Bone marrow (tissue), 2 donors: ENCODE results near the gene DAB1.

ENCODE experiments used
- DNase-seq, 2 donors: peaks; one replicate each; lab custom pipeline; 2025; lab: John Stamatoyannopoulos, UW

Gene DAB1

DNA sequence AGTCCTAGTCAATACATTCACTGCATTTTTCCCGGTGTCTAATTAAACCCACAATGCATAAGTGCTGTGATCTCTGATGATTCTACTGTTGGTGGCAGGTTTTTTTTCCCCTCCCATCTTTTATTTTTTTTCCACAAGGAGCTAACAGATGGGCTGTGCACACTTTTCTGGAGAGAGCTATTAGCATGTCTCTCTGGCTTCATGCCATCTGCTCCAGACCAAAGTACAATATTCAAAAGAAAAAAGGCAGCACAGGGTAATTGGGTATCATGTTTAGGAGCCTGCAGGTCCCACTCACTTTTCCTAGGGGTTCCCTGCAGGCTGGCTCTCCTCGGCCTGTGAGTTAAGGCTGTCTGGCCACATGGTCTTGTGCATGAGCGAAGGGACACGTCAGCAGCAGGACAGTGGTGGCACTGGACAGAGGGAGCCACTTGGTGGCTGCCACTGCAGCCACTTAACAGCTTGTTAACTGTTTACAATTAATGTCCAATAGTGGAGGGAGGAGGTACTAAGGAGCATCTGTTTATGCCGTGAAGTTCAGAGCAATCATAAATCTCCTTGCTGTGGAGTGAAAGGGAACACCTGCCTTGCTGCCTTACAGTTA is 404.5 kb downstream of the DAB1 start:
- no peak for DNase-seq

DNA sequence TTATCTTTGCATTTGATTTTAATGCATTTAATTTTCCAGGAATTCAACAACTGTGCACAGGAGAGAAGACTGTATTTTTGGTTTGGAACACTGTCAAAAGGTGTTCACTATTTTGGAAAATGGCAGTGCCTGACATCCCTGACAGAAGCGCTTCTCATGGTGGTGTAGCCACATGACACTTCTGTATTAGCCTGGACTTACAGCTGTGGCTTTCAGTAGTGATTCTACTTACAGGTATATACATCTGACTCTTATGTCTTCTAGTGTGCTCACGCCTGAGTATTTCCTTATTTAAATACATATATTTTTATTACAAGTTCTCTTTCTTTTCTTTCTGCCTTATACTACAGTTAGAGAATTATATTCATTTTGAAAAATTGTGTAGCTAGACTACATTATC is 405.7 kb downstream of the DAB1 start:
- DNase-seq, result no peak

DNA sequence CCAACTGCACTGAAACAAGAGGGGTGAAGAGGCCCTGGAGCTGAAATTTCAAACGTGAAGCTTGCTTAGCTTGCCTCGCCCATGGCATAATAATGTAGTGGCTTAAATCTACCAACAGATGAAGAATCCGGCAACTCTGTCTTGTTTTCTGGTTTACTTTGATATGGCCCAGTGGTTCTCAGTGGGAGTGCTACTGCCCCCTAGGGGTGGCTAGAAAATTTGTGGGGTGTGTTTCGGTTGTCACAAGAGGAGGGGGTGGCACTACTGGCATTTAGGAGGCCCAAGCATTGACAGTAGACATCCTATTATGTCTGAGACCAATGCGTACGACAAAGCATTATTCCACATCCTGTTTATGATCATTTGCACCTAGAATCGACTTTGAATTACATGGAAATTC is 406.1 kb downstream of the DAB1 start:
- no peak for DNase-seq

DNA sequence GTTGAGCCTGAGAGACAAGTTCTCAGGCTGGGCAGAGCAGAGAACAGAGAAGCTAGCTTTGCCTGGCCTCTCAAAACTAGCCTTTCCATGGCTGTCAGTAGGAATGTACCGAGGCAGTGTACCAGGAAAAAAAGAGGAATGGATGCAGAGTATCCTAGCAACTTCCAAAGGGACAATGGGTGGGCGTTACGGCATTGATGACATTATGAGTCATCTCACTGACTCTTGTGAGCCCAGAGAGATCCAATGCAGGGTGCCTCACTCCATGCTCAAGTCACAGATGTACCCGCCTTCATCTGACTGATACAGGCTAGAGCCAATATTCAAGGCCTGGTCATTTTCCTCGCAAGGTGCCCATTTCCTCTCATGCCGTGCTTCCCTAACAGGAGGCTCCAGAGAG is 406.7 kb downstream of the DAB1 start:
- no peak for DNase-seq

DNA sequence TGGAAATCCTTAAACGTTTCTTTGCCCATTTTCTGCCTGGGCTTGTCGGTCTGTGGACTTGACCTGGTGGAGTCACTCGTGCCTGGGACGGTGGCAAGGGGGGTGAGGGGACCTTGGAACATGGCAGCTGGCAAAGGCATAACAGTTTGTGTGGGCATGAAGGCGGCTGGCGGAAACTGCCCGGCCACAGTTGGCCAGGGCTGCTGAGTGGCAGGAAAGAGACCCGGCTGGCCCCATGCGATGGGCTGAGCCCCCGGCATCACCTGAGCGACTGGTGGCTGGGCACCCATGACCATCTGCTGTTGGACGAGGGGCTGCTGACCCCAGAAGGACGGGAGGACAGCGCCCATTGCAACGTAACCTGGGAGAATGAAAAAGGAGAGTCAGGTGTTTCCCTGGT is 408.8 kb downstream of the DAB1 start:
- no peak for DNase-seq

DNA sequence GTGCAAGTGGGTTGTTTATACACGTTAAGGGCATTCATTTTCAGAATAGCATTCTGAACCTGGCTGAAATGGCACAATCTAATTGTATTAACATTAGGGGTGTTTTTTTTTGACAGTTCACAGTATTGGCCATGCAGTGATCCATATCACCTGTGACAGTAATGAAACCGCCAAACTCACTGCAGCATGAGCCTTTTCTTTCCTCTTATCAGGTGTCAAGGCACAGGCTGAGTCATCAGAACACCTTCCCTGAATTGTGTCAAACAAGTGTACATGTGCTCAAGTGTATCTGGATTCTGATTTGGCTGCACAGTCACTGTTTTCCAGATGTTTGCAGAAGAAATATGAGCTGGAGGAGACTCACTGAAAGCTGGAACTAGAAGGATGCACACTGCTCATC is 410.3 kb downstream of the DAB1 start:
- DNase-seq, result no peak

DNA sequence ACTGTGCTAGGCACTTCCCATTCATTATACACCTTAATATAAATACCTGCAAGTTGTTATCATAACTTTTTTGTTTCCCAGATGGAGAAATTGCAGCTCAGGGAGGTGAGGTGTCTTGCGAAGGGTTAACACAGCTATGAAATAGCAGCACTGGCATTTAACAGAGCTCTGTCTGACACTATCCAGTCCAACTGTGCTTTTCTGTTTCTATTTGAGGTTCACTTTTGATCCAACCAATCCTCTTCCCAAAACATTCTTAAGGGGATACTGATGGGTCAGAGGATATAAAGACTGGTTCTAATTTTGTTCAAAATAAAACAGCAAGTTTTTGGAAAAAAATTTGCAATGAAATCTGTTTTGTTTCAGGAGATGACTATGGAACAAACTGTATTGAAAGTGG is 411.5 kb downstream of the DAB1 start:
- no peak for DNase-seq

DNA sequence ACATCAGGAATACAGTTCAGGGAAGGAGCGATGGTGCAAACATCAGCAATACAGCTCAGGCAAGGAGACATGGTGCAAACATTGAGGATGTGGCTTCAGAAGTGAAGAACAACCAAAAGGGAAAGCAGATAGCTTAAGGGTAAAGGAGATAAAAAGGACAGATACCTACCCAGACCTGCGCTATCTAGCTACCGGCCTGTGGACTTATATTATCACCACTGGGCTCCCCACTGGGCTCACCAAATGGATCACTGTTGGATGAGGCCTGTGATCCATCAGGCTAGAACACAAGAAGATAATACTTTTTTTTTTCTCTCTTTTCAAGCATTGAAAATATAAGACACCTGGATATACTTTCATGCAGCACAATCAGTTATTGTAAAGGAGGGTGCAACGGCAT is 413.3 kb downstream of the DAB1 start:
- no peak for DNase-seq

DNA sequence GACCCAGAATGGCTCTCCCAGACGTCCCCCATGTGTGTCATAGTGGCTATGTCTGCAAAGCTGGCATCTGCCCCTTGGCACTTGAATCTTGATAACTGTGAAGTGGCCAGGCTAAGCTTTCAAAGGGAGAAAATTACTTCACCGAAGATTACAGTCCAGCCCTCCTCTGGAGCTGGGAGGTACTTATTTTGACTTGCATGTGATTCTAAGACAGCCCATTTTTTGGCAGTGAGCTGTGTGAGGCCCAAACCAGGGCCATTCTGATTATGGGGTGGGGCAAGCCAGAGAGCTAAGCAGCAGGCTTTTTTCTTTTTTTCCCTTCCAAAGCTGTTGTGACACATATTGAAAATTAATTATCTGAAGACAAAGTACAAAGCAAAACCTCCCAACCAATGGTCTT is 415.9 kb downstream of the DAB1 start:
- DNase-seq, result no peak

DNA sequence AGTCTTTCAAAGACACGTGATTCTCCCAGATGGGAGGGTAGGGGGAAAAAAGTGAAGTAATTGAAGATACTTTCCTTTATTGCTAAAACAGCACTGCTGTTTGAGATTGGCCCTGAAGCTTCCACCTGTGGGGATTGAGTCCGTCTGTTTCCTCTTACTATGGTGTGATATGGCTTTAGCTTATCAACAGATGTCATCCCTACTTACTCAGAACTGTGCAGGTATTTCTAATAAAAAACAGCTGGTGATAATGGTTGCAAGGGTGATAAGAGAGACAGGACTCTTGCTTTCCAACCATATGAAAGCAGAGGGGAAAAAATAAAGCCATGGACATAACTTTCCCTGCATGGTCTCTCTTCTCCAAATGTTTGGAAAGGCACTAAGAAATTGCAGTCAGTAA is 416.4 kb downstream of the DAB1 start:
- no peak for DNase-seq

DNA sequence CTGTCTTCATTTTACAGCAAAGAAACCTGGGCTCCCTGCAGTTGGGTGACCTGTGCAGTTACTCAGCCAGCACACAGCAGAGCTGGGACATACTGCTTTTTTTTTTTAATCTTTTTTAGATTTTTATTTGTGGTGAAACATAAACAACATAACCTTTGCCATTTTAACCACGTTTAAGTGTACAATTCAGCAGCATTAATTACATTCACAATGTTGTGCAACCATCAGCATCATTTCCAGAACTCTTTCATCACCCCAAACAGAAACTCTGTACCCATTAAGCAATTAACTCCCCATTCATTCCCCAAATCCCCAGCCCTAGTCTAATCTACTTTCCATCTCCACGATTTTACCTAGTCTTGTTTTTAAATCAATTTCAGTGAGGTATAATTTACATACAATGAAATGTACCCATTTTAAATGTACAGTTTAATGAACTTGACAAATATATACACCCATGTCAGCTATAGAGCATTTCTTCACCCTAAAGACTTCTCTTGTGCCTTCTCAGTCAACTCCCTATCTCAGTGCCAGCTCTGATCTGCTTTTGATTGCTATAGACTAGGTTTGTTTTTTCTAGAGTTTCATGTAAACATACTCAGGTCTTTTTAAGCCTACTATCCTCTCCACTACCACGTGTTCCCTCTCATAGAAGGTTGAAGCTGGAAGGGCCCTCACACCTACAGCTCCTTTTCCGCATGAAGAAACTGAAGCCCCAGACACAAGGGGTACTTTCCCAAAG is 420.3 kb downstream of the DAB1 start:
- DNase-seq, result no peak

DNA sequence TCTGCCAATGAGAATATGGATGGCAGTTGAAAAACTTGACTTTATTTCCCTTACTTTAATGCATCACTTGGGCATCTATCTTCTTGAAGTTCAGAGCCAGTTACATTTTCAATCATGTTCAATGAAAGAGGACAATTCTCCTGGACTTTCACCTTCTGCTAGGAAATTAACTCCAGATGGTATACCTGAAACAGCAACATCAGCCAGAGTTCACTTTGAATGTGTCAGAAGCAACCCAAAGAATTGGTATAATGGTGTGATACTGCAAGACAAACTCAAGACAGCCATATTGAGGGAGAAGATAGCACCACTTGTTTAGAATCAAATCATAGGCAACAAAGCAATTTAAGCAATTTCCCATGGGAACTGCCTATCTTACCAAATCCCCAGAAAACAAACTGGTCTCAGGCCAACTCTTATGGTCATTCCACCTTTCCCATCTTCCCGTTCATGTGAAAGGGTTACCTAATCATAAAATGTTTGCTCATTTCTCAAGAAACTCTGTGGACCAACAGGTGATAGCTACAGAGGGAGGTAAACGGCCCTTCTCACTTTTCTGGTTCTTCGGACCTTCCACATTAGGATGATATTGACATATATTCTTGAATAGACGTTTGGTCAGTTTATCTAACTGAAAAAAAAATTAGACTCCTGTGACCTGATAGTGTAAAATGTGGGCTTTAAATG is 428.3 kb downstream of the DAB1 start:
- DNase-seq, result no peak

DNA sequence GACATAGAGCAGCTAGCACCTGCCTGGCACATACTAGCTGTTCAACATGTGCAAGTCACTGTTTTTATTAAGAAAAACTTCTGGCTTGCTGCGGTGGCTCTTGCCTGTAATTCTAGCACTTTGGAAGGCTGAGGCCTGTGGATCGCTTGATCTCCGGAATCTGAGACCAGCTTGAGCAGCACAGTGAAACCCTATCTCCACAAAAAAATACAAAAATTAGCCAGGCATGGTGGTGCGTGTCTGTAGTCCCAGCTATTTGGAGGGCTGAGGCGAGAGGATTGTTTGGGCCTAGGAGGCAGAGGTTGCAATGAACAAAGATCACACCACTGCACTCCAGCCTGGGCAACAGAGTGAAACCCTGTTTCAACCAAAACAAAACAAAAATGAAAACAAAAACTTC is 430.4 kb downstream of the DAB1 start:
- DNase-seq, result no peak

DNA sequence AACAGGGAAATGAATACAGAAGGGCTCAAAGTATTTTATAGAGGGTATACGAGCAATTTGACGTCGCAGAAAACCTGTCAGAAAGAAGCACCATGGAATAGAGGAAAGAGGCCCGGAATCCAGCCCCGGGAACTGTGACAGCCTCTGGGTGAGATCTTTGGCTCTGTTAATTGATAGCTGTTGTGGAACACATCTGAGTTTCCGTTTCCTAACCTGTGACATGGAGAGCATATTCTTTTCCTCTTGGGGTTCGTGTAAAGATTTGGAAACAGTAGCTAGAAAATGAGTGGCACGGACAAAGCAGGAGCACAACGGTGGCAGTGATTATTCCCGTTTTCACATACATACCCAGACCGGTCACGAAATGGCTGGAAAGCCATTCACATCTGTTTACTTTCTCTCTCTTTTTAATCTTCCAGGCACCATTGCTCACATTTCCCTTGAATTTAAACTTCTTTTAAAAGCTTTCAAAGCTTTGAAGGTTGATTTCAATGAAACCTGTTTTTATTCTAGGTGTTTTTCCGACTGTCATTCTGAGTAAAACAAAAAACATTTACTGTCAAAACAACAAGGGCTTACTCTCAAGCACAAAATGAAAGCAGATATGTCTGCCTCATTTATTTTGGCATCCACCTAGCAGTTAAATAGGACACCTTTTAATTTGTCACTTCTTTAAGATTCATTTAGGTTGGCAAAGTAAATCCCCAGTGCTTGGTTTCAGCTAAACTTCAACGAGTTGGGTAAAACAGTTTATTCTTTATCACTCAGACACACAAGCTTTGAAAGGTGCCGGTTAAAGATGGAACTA is 431.3 kb downstream of the DAB1 start:
- no peak for DNase-seq

DNA sequence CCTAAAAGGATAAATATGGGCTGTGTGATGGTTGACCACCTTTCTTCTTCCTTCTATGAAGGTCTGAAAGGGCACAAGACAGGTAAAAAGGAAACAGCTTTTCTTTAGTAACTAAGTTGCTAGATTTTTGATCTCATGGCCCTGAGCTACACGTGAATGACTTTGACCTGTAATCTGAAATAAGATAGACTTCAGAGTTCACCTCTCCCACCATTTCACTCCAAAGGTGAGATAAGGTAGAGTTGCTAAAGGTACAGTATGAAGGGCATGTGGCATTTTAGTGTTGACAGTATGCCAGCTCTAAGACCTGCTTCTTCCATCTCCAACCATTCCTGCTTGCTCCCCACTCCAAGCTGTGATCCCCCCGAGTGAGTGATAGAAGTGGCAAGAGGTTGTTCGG is 432.3 kb downstream of the DAB1 start:
- DNase-seq, result no peak

DNA sequence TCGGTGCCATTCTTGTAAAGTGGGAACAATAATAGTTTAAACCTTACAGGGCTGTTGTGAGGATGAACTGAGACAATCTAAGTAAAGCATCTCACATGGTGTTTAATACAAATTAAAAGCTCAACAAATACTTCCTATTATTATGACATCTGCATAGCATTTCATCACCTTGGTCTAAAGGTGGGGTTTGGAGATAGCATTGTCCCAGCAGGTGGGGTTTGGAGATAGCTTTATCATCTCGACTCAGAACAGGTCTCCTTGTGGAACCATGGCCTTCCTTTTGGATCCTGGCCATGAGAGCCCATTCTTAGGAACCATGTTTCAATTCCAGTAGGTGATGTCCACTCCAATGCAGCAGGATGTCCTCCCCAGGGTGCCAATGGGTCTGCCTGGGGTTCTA is 437.5 kb downstream of the DAB1 start:
- no peak for DNase-seq

DNA sequence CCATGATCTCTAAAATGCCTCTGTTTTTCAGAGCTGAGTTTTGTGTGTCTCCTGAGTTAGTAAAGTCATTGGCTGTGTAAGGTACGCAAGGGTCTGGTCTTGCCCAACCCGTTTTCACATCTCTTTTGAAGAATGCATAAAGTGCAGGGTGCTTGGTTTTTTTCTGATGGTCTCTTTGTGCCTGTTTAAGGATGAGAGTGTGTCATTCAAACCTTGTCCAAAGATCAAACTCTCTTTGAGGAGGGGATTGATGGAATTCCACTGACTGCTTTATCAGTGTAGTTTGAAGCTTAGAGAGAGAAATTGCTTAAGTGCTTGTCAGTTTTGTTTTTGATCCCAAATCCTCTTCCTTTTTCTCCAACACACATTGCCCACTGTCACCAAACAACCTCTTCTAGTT is 438.0 kb downstream of the DAB1 start:
- no peak for DNase-seq

DNA sequence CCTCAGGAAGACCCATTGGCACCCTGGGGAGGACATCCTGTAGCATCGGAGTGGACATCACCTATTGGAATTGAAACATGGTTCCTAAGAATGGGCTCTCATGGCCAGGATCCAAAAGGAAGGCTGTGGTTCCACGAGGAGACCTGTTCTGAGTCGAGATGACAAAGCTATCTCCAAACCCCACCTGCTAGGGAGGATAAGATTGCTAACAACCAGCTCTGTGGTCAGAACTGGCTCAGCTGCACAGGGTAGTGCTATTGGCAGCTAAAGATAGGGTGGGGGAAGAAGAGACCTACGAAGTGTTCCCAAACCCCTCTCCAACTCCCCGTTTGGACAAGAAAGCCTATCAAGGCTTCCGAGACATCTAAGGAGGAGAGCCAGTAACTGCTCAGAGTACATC is 440.4 kb downstream of the DAB1 start:
- no peak for DNase-seq

DNA sequence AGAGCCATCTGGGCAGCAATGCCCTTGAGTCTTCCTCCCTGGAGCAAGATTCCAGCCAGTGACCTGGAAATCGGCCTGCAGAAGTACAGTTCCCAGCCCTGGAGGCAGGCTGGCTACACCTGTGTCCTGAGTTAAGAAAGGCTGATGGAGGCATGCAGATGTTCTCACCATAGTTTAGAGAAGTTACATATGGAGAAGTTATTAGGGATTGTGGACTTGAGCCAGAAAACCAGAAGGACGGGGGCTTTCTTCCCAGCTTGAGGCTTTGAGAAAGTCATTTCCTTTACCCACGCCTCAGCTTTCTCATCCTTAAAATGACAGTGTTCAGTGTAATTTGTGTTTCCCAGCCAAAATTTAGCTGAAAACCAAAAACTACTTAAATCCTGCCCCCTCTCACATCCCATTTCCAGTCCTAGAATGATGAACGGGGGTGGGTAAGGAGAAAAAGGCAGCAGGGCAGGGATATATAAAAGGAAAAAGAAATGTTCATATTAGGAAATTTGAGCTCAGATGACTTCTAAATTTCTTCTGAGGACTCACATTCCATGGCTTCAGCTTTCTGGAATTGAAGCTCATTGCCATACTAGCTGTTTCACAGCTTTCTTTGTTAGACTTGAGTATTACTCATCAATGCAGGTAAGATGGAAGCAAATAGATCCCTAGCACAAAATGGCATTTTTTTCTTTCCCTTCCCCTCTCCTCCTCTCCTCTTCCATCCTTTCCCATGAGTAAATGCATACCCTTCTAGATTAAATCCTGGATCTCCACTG is 443.7 kb downstream of the DAB1 start:
- DNase-seq, result no peak

DNA sequence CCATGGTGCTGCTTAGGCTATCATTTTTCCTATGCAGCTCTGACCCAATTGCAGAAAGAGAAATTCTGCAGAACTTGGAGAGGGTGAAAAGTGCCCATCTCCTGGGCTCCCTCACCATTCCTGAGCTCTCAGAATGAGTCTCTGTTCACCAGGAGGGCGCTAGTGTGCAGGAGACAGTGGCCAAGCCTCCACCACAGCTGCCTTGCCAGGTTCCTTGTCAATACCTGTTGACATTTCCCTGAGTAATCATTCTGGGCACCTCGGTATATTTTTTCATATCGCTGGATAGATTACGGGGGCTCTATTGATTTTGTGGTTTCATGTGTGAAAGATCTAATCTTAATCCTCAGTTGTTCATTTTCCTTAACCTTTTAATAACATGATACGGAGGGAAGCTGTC is 445.0 kb downstream of the DAB1 start:
- no peak for DNase-seq

DNA sequence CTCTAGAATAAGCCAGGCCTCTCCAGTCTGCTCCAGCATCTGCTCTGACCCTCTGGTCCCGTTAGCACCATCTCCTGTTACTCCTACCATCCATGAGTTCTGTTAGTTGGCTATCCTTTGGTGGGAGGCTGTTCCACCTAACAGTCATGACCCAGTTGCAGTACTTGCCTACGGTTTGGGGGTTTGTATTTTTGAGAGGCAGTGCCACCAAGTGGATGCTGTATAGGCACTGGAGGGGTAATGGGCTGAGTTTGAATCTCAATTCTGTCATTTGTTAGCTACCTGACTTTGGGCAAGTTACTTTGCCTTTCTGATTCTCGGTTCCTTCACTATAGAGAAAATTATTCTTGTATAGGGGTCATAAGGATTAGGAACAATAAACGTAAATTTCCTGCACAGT is 445.9 kb downstream of the DAB1 start:
- no peak for DNase-seq

DNA sequence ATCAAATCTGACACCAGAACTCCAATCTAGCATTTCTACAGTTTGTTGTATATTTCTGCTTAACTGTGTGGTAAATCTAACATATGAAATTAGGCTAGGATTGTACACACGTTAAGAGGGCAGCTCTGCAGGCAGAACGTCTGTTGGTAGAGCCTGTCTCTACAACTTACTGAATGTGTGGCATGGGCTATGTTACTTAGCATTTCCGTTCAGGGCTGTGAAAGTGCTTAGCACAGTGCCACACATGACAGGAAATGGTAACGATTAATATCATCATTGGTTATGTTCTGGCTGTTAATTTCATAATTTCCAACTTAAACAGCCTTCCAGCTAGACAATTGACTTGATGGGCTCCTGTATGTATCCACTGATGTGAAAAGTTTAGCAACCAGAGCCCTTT is 448.4 kb downstream of the DAB1 start:
- DNase-seq, result no peak
